SK-N-MC (cell line): ENCODE measurements around the gene NDUFS6.

Experiments used
- EZH2 ChIP-seq: fragments of 200-600 bp; sonication (generic); IDR thresholded peaks from one replicate; pipeline ENCODE4 v1.6.1; 2017; ENCODE audit warnings: antibody characterized with exemption
- POLR2AphosphoS5 ChIP-seq: IDR thresholded peaks from 2 replicates; pipeline ENCODE4 v1.6.1; 2012; ENCODE audit warnings: mild to moderate bottlenecking, low read depth, low read length, borderline replicate concordance

- TF ChIP-seq EZH2 (no peak), POLR2AphosphoS5 (no peak)
Measured at GRCh38 chr5:1831677-1832313, 30.6 kb downstream of the NDUFS6 start.
